CD8-positive, alpha-beta memory T cell (primary cell): ENCODE measurements around the gene ZNF830. TPM values are rescaled to one million over a fixed set of nuclear protein-coding genes. Genes with fewer than 3 reads are reported as not detected.

Experiments
- CTCF ChIA-PET: fragments of 350-600 bp; sonication (Branson Sonifier 250); formaldehyde crosslinking; loops from one replicate; lab custom pipeline; 2021; ENCODE audit warnings: antibody characterized with exemption; lab: Charles Lee
- POLR2A ChIA-PET: fragments of 350-600 bp; sonication (Branson Sonifier 250); formaldehyde crosslinking; loops from one replicate; lab custom pipeline; 2021; ENCODE audit warnings: antibody characterized with exemption; lab: Charles Lee
- DNase-seq, 5 donors: peaks; one replicate each; pipeline versions ENCODE4 v3.0.0 to v3.0.0-alpha.2; 2020 to 2022; ENCODE audit warnings: mixed read lengths in 1 of 5
- H3K27ac ChIP-seq: one replicate; pipeline ENCODE4 v1.7.0; 2013; ENCODE audit warnings: low read depth, mild to moderate bottlenecking, low read length, moderate library complexity
- H3K27me3 ChIP-seq: 2 replicates; pipeline ENCODE4 v1.7.0; 2013; ENCODE audit warnings: low read length, mild to moderate bottlenecking; ENCODE audit not compliant: insufficient read depth, poor library complexity, severe bottlenecking
- H3K36me3 ChIP-seq: 2 replicates; pipeline ENCODE4 v1.7.0; 2013; ENCODE audit warnings: mild to moderate bottlenecking, low read length, moderate library complexity; ENCODE audit not compliant: insufficient read depth
- H3K4me1 ChIP-seq: 2 replicates; pipeline ENCODE4 v1.7.0; 2013; ENCODE audit warnings: mild to moderate bottlenecking, low read length, moderate library complexity; ENCODE audit not compliant: insufficient read depth
- H3K4me3 ChIP-seq: 2 replicates; pipeline ENCODE4 v1.7.0; 2013; ENCODE audit warnings: mild to moderate bottlenecking, low read length
- H3K9me3 ChIP-seq: 2 replicates; pipeline ENCODE4 v1.7.0; 2013; ENCODE audit warnings: mild to moderate bottlenecking, low read length
- H3K27ac Mint-ChIP-seq, 8 donors: one replicate each; pipeline ENCODE4 v1.8.0; 2020 to 2021; ENCODE audit warnings: mixed read lengths in 8 of 8, mild to moderate bottlenecking in 6 of 8, inconsistent platforms in 3 of 8, moderate library complexity in 3 of 8
- H3K27me3 Mint-ChIP-seq, 2 donors: one replicate each; pipeline ENCODE4 v1.8.0; 2020 to 2021; ENCODE audit warnings: mixed read lengths in 2 of 2, mild to moderate bottlenecking in 1 of 2, moderate library complexity in 1 of 2
- H3K36me3 Mint-ChIP-seq, 3 donors: one replicate each; pipeline ENCODE4 v1.8.0; 2020 to 2021; ENCODE audit warnings: mixed read lengths in 3 of 3, inconsistent platforms in 1 of 3, mild to moderate bottlenecking in 1 of 3
- H3K4me1 Mint-ChIP-seq, 3 donors: one replicate each; pipeline ENCODE4 v1.8.0; 2020 to 2021; ENCODE audit warnings: mixed read lengths in 3 of 3, inconsistent platforms in 1 of 3, mild to moderate bottlenecking in 1 of 3
- H3K4me3 Mint-ChIP-seq, 7 donors: one replicate each; pipeline ENCODE4 v1.8.0; 2020 to 2021; ENCODE audit warnings: mixed read lengths in 7 of 7, mild to moderate bottlenecking in 6 of 7, moderate library complexity in 4 of 7, inconsistent platforms in 2 of 7
- H3K9me3 Mint-ChIP-seq, 5 donors: one replicate each; pipeline ENCODE4 v1.8.0; 2020 to 2022; ENCODE audit warnings: mixed read lengths in 5 of 5, mild to moderate bottlenecking in 3 of 5, moderate library complexity in 2 of 5, inconsistent platforms in 1 of 5
- polyA plus RNA-seq: library from polyadenylated mRNA; unstranded; fragments of 300-500 nt; fragmentation: Illumina TruSeq; gene quantifications from one replicate; pipeline ENCODE4 v1.2.3, GENCODE V29; 2021
- total RNA-seq, 2 experiments: library from RNA; stranded (reverse); gene quantifications; one replicate each; pipeline ENCODE4 v1.2.3, GENCODE V29; 2021

The ZNF830 gene
- total and polyA plus RNA-seq, 3 experiments from 2014 or later = 22.7 to 26.7 (median 25.2) TPM

- DNase-seq = no peak
- no peaks in the 10 kb centered on the region for H3K27me3 ChIP-seq
- H3K27ac ChIP-seq = no peak overlapping the region
- H3K4me1 ChIP-seq = peaks cover 23% of the 10 kb centered on the region
- Mint-ChIP-seq H3K27me3 (peaks cover 8 to 10% of the 10 kb centered on the region in 2 donors), H3K36me3 (peaks cover 4 to 15% (median 9%) of the 10 kb centered on the region in 3 donors), H3K27ac (no peak overlapping the region), H3K4me3 (peak overlapping the region in 1 of 7 donors; percentile 19), H3K4me1 (peaks cover 23 to 32% (median 30%) of the 10 kb centered on the region in 3 donors), H3K9me3 (no peaks in the 10 kb centered on the region)
- no peaks in the 10 kb centered on the region for H3K36me3 ChIP-seq
- no peak overlapping the region for H3K4me3 ChIP-seq
- H3K9me3 ChIP-seq = no peaks in the 10 kb centered on the region
- POLR2A ChIA-PET = no interaction called here
- CTCF ChIA-PET = no interaction called here
Measured at GRCh38 chr17:34958438-34958837, 2.9 kb upstream of the ZNF830 start.

GRCh38 chr17:34974179-34974578, 12.8 kb downstream of the ZNF830 start:
- H3K4me3 ChIP-seq = no peak overlapping the region
- H3K27ac ChIP-seq = no peak overlapping the region
- DNase-seq = no peak
- POLR2A ChIA-PET = interaction anchor here (0.5 kb wide), 1 partner anchor 556 kb away, joined by 10 read pairs; no protein-coding TSS in a partner anchor
- Mint-ChIP-seq H3K27me3 (no peaks in the 10 kb centered on the region), H3K4me1 (peaks cover 2 to 3% (median 2%) of the 10 kb centered on the region in 3 donors), H3K36me3 (peaks cover 0 to 8% (median 5%) of the 10 kb centered on the region in 3 donors), H3K9me3 (no peaks in the 10 kb centered on the region), H3K27ac (no peak overlapping the region), H3K4me3 (no peak overlapping the region)
- H3K27me3 ChIP-seq = no peaks in the 10 kb centered on the region
- CTCF ChIA-PET = interaction anchor here (0.9 to 1.8 kb wide), 4 partner anchors 23 to 116 kb away, joined by 3 to 5 read pairs (median 3); partner anchors contain the start of gene RFFL
- no peaks in the 10 kb centered on the region for H3K36me3 ChIP-seq
- H3K9me3 ChIP-seq = no peaks in the 10 kb centered on the region
- H3K4me1 ChIP-seq = no peaks in the 10 kb centered on the region

- ChIA-PET CTCF (interaction anchor here (0.9 to 1.8 kb wide), 4 partner anchors 22 to 115 kb away, joined by 3 to 5 read pairs (median 3); partner anchors contain the start of gene RFFL), POLR2A (no interaction called here)
- no peak overlapping the region for H3K27ac ChIP-seq
- H3K4me1 ChIP-seq = peaks cover 7% of the 10 kb centered on the region
- DNase-seq = no peak
- no peak overlapping the region for H3K4me3 ChIP-seq
- H3K36me3 ChIP-seq = no peaks in the 10 kb centered on the region
- Mint-ChIP-seq H3K27me3 (no peaks in the 10 kb centered on the region), H3K27ac (no peak overlapping the region), H3K4me1 (peaks cover 11 to 12% (median 11%) of the 10 kb centered on the region in 3 donors), H3K9me3 (no peaks in the 10 kb centered on the region), H3K4me3 (no peak overlapping the region), H3K36me3 (peaks cover 0 to 5% (median 4%) of the 10 kb centered on the region in 3 donors)
- H3K9me3 ChIP-seq = no peaks in the 10 kb centered on the region
- H3K27me3 ChIP-seq = no peaks in the 10 kb centered on the region
Measured at GRCh38 chr17:34974794-34975785, 13.8 kb downstream of the ZNF830 start.

GRCh38 chr17:34979153-34979552, 17.8 kb downstream of the ZNF830 start:
- Histone ChIP-seq H3K9me3 (no peaks in the 10 kb centered on the region), H3K4me1 (peaks cover 37% of the 10 kb centered on the region), H3K4me3 (no peak overlapping the region), H3K36me3 (no peaks in the 10 kb centered on the region), H3K27me3 (no peaks in the 10 kb centered on the region), H3K27ac (no peak overlapping the region)
- Mint-ChIP-seq H3K27me3 (no peaks in the 10 kb centered on the region), H3K4me1 (peaks cover 36 to 45% (median 43%) of the 10 kb centered on the region in 3 donors), H3K36me3 (peaks cover 0 to 22% (median 3%) of the 10 kb centered on the region in 3 donors), H3K4me3 (peak overlapping the region in 6 of 7 donors; percentile 29 to 94 (median 38)), H3K27ac (peak overlapping the region in 3 of 8 donors; percentile 65 to 99 (median 99)), H3K9me3 (no peaks in the 10 kb centered on the region)
- DNase-seq = no peak
- ChIA-PET POLR2A (no interaction called here), CTCF (interaction anchor here (0.7 to 1.4 kb wide), 2 partner anchors 18 to 84 kb away, joined by 3 to 4 read pairs; partner anchors contain the start of genes CCT6B, RFFL and ZNF830)

GRCh38 chr17:34979650-34980352, 18.5 kb downstream of the ZNF830 start:
- peaks cover 40% of the 10 kb centered on the region for H3K4me1 ChIP-seq
- H3K9me3 ChIP-seq = no peaks in the 10 kb centered on the region
- POLR2A ChIA-PET = interaction anchor here (1.0 to 2.3 kb wide), 4 partner anchors 19 to 109 kb away, joined by 3 to 12 read pairs (median 4); partner anchors contain the start of genes CCT6B and ZNF830
- peak overlapping the region; percentile 94 for H3K27ac ChIP-seq
- no peaks in the 10 kb centered on the region for H3K27me3 Mint-ChIP-seq
- H3K4me1 Mint-ChIP-seq = peaks cover 40 to 50% (median 47%) of the 10 kb centered on the region in 3 donors
- peak overlapping the region; percentile 68 for H3K4me3 ChIP-seq
- CTCF ChIA-PET = interaction anchor here (0.7 to 3.2 kb wide), 6 partner anchors 18 to 784 kb away, joined by 3 to 17 read pairs (median 4); partner anchors contain the start of genes CCT6B, RAD51D, RFFL and ZNF830
- peak overlapping the region; percentile 97 to 100 (median 98) for H3K27ac Mint-ChIP-seq
- H3K9me3 Mint-ChIP-seq = no peaks in the 10 kb centered on the region
- H3K4me3 Mint-ChIP-seq = peak overlapping the region; percentile 92 to 97 (median 94)
- H3K36me3 Mint-ChIP-seq = peaks cover 0 to 25% (median 5%) of the 10 kb centered on the region in 3 donors
- no peak for DNase-seq
- H3K27me3 ChIP-seq = no peaks in the 10 kb centered on the region
- no peaks in the 10 kb centered on the region for H3K36me3 ChIP-seq

- peak within 1 kb of the TSS; percentile 76 for H3K4me3 ChIP-seq
- ChIA-PET CTCF (interaction anchor here (0.8 to 3.2 kb wide), 6 partner anchors 10 to 784 kb away, joined by 3 to 17 read pairs (median 6); partner anchors contain the start of genes RAD51D and RFFL), POLR2A (interaction anchor here (0.5 to 2.3 kb wide), 6 partner anchors 11 to 109 kb away, joined by 3 to 12 read pairs (median 4); partner anchors contain the start of genes CCT6B and ZNF830)
- Mint-ChIP-seq H3K9me3 (no peaks in the 10 kb centered on the region), H3K36me3 (peaks cover 0 to 28% (median 5%) of the 10 kb centered on the region in 3 donors), H3K27me3 (no peaks in the 10 kb centered on the region), H3K4me3 (peak within 1 kb of the TSS; percentile 94 to 99 (median 96)), H3K4me1 (peaks cover 43 to 55% (median 50%) of the 10 kb centered on the region in 3 donors), H3K27ac (peak within 1 kb of the TSS; percentile 97 to 100 (median 98))
- no peaks in the 10 kb centered on the region for H3K9me3 ChIP-seq
- H3K4me1 ChIP-seq = peaks cover 45% of the 10 kb centered on the region
- no peaks in the 10 kb centered on the region for H3K27me3 ChIP-seq
- no peaks in the 10 kb centered on the region for H3K36me3 ChIP-seq
- peak; percentile 90 to 95 (median 92) for DNase-seq
- peak within 1 kb of the TSS; percentile 94 for H3K27ac ChIP-seq
Measured at GRCh38 chr17:34980353-34980680, 19.0 kb downstream of the ZNF830 start, which contains the start of gene LIG3. Gene LIG3 (plus strand): TSS chr17:34980512. CDS start chr17:34983006, 2,494 bp downstream.
